H1 (cell line): ENCODE results near the gene RIN3.
A peak's percentile ranks its signal among the peaks of the same experiment; 100 is the strongest.

Source experiments
- BCL11A ChIP-seq, 2 experiments: IDR thresholded peaks; one replicate each; pipeline ENCODE4 v1.6.1; 2011; ENCODE audit warnings: low read depth in 2 of 2, low read length in 2 of 2, mild to moderate bottlenecking in 2 of 2
- CTCF ChIP-seq, 3 experiments: IDR thresholded peaks; 1 replicate in 2 of 3; 2 replicates in 1 of 3; pipeline versions ENCODE4 v1.5.1 to v1.6.1; 2011; ENCODE audit warnings: low read length in 3 of 3, mild to moderate bottlenecking in 3 of 3, inconsistent platforms in 2 of 3, low read depth in 1 of 3, moderate library complexity in 1 of 3; ENCODE audit not compliant: insufficient read depth in 1 of 3; ENCODE audit errors: control extremely low read depth in 1 of 3
- EZH2 ChIP-seq: fragments of 200-600 bp; sonication (generic); IDR thresholded peaks from 2 replicates; pipeline ENCODE4 v1.7.1; 2012; ENCODE audit warnings: low read depth, mild to moderate bottlenecking, moderate library complexity, low read length, inconsistent platforms; ENCODE audit not compliant: severe bottlenecking
- FOSL1 ChIP-seq: IDR thresholded peaks from 2 replicates; pipeline ENCODE4 v1.6.1; 2011; ENCODE audit warnings: mild to moderate bottlenecking, low read depth, low read length, moderate library complexity; ENCODE audit not compliant: insufficient read depth
- KDM1A ChIP-seq: fragments of 200-600, 300-600 bp; sonication (generic); IDR thresholded peaks from 2 replicates; pipeline ENCODE4 v1.7.1; 2016; ENCODE audit warnings: mild to moderate bottlenecking, low read length, borderline replicate concordance
- POLR2A ChIP-seq, 2 experiments: IDR thresholded peaks; 1 replicate in 1 of 2; 2 replicates in 1 of 2; pipeline ENCODE4 v1.6.1; 2011; ENCODE audit warnings: low read depth in 2 of 2, low read length in 2 of 2, mild to moderate bottlenecking in 2 of 2; ENCODE audit errors: control extremely low read depth in 1 of 2
- POLR2AphosphoS5 ChIP-seq: IDR thresholded peaks from 2 replicates; pipeline ENCODE4 v1.6.1; 2011; ENCODE audit warnings: low read depth, low read length
- RFX5 ChIP-seq: IDR thresholded peaks from 2 replicates; pipeline ENCODE4 v1.6.1; 2011; ENCODE audit warnings: low read depth, low read length, improper control_type of control experiment, borderline replicate concordance
- SIN3A ChIP-seq, 2 experiments: IDR thresholded peaks in 1 of 2; conservative IDR thresholded peaks in 1 of 2; 2 replicates each; pipeline ENCODE4 v1.6.1; 2011 to 2012; ENCODE audit warnings: low read length in 2 of 2, improper control_type of control experiment in 1 of 2, low read depth in 1 of 2, mild to moderate bottlenecking in 1 of 2
- SP2 ChIP-seq: IDR thresholded peaks from 2 replicates; pipeline ENCODE4 v1.6.1; 2012; ENCODE audit warnings: mild to moderate bottlenecking, low read length, inconsistent platforms
- TAF1 ChIP-seq: IDR thresholded peaks from 2 replicates; pipeline ENCODE4 v1.6.1; 2011; ENCODE audit warnings: mild to moderate bottlenecking, low read depth, low read length
- YY1 ChIP-seq: IDR thresholded peaks from 2 replicates; pipeline ENCODE4 v1.6.1; 2011; ENCODE audit warnings: low read depth, mild to moderate bottlenecking, low read length

DNA sequence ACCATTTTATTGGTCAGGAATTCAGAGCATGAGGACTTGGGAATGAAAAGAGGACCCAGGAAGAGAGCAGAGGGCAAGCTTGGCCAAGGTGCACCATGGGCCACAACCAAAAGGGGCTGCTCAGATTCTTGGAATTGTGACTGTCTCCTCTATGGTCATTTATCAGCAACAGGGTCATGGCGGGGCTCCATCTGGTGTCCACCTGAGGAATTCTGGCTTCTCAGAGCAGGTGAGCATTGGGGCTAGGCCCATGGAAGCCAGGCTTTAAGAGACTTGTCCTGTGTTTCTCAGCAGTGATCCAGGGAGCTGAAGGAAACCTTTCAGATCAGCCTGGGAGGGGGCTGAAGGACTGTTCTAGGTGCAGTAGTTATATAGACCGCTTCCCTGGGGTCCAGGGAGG, 2.6 kb upstream of the RIN3 start:
- peak; percentile 50 to 69 (median 66) for TF ChIP-seq CTCF (IDR thresholded peaks at IDR 0.05; ENCODE audit: control extremely low read depth in 1 of 3, insufficient read depth in 1 of 3, low read depth in 1 of 3, low read length in 3 of 3)
- TF ChIP-seq POLR2AphosphoS5: no peak
- TF ChIP-seq EZH2: no peak
- TF ChIP-seq POLR2A (IDR thresholded peaks at IDR 0.05; ENCODE audit: control extremely low read depth in 1 of 2, low read depth in 2 of 2, low read length in 2 of 2): no peak
- TF ChIP-seq FOSL1: no peak
- TF ChIP-seq SIN3A (conservative IDR thresholded peaks at IDR 0.05 in 1 of 2, IDR thresholded peaks at IDR 0.05 in 1 of 2; ENCODE audit: low read depth in 1 of 2, low read length in 2 of 2): no peak
- TF ChIP-seq YY1: no peak
- no peak for TF ChIP-seq RFX5
- no peak for TF ChIP-seq KDM1A
- TF ChIP-seq SP2: no peak
- no peak for TF ChIP-seq TAF1
- TF ChIP-seq BCL11A (IDR thresholded peaks at IDR 0.05; ENCODE audit: low read depth in 2 of 2, low read length in 2 of 2): no peak
